HTR-8/SVneo (cell line): ENCODE measurements around the gene MICAL3.
A peak's percentile ranks its signal among the peaks of the same experiment; 100 is the strongest.

ENCODE experiments used
- DNase-seq: peaks from one replicate; pipeline ENCODE4 v3.0.0; 2011; ENCODE audit warnings: low spot score, mixed read lengths; ENCODE audit not compliant: insufficient read length
- FAIRE-seq: peaks from 2 replicates; lab custom pipeline; 2011; peaks lifted over from hg19 to GRCh38; lab: Jason Lieb, UNC

The MICAL3 gene

DNA sequence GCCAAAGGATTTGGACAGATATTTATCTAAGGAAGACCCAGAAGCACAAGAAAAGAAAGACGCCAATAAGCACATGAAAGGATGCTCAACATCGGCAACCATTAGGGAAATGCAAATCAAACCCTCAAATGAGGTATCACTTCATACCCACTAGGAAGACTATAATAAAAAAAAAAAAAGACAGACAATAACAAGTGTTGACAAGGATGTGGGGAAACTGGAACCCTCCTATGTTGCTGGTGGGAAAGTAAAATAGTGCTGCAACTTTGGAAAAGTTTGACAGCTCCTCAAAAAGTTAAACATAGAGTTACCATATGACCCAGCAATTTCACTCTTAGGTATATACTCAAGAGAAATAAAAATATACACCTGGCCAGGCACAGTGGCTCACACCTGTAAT is 47.0 kb downstream of the MICAL3 start:
- no peak for FAIRE-seq

DNA sequence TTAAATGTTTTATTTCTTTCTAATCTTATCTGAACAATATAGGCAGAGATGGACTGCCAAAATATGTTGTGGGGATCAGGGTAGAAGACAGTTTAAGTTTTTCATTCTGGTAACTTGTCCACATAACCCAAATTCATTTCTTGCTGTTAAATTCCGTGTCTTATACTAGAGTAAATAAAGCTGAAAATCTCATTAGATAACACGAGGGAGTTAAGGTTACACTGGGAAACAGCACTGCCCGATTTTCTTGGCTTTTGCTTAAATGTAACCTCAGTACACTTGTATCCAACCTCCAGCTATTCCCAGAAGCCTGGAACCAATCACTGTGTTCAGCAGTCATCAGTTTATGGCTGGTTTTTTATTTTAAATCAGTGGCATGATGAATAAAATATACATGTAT is 48.2 kb downstream of the MICAL3 start:
- DNase-seq = no peak
- FAIRE-seq = no peak

More for the DNA sequence above, 47.0 kb downstream of the MICAL3 start:
- no peak for DNase-seq

DNA sequence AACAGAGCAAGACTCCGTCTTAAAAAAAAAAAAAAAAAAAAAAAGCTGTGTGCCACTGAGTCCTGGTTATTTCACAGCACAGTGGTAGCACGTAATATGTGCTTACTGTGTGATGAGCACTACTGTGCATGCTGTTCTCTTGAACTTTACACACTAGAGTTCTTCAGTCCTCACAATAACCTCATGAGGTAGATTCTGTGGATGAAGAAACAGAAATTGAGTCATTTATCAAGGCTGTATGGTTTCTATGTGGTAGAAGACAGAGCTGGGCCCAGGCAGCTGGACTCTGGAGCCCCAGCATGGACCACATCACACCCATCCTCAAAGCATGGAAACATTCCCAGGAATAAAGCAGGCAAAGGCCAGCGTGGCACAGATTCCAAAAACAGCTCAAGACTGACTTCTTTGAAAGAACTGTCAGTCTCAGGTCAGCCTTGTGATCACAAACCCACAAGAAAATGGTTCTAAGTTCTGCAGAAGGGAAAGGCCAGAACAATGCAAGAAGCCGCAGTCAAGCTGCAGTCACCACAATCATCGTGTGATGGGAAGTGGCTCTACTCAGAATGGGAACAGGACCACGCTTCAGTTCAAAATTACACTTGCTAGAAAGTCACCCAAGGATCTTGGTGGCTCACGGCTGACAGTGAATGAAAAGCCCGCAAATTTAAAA is 49.5 kb downstream of the MICAL3 start:
- DNase-seq (no peak), FAIRE-seq (no peak)

DNA sequence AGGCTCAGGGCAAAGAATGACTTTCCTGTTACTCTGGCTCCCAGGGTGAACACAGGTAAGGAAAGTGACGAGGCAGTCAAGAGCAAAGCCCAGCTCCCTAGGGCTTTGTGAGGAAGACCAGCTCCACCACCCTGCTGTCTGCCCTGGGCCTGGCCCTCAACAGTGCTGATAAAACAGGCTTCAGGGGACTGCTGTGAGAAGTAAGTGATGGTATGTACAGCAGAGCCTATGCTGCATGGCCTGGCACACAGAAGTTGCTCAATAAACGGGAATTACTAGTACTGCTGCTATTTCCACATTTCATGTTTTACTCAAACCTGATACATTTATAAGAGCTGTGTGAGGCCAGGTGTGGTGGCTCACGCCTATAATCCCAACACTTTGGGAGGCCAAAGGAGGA is 50.3 kb downstream of the MICAL3 start:
- DNase-seq (no peak), FAIRE-seq (no peak)

DNA sequence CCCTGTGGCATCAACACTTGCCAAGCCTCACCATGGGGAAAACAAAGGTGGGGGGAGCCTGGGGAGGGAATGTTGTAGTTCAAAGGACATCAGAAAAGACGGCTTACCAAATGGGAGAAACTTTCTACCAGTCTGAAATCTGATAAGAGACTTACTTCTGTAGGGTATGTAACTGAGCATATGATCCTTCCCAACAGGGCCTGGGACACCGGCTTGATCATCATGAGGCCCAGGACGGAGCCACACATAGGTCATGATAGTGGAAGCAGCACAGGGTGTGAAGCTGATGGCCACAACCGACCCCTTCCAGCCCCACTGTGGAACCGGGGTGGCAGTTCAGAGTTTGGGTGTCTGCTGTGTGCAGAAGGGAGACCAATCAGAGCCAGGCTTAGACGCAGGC is 51.1 kb downstream of the MICAL3 start:
- DNase-seq = no peak
- no peak for FAIRE-seq

DNA sequence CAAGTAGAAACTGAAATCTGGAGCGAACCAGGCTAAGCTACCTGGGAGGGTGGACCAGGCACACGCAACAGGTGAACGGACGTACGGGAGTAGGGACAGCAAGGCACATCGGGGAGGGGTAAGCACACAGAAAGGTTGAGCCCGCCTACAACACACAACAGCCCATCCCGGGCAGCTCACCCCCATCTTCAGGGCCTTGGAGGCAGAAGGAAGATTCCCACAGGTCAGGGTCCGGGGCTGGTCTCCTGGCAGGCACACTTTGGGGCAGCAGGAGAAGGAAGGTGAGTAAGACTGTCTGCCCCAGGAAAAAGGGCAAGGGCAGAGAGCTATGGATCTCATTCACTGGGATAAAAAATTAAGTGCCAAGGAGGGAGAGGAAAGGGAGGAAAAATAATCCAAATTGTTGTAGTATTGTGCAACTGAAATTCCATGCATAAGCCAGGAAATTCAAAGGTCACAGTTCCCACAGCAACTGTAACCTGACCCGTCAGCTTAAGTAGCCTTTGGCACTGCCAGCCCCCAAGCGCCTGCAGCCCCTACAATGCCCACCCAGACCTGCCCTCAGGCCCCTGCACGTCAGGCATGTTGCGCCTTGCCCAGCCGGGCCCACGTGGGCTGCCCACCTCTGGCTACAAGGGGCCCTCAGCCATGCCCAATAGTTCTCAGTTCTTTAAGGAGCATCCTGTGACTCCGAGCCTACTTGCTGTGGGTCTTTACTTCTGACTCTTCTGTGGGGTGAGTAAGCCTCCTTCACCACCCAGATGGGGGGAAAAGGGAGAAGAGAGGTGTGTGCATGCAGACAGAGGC is 51.8 kb downstream of the MICAL3 start:
- FAIRE-seq (peak; percentile 74), DNase-seq (peak; percentile 79)

DNA sequence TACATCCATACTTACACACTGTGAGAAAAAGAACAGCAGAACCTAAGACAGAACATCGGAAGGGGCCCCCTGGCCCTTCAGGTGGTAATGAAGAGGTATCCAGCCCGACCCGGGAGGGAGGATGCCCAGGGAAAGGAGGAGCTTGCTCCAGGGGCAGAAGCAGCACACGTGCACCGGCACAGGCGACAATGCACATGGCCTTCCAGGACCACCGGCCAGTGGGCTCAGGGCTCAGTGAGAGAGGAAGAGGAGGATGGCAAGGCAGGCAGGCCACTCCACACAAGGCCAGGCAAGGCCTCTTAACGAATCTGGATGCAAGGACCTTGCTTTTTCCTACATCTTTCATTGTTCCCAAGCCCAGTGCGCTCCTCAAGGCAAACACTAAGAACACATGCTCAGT is 52.6 kb downstream of the MICAL3 start:
- no peak for FAIRE-seq
- DNase-seq = no peak

DNA sequence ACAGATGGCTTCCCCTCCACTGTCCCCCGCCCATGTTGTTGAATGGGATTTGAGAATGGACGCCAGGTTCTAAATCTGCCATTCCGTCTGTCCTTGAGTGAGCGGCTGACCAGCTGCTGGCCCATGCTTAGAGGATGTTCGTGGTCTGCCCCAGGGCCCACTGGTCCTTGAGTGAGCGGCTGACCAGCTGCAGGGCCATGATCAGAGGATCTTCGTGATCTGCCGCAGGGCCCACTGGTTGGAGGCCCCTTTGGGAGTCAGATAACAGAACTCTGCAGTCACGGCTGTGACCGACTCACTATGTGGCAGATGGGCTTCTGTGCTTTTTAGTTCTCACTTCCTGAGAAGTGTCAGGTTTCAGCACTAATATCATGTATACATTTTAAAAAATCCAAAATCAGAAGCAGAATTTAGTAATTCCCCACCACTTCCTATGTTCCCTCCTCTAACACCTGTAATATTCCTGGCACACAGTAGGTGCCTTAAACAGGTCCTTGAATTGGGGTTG is 54.1 kb downstream of the MICAL3 start:
- FAIRE-seq (no peak), DNase-seq (peak; percentile 39)

DNA sequence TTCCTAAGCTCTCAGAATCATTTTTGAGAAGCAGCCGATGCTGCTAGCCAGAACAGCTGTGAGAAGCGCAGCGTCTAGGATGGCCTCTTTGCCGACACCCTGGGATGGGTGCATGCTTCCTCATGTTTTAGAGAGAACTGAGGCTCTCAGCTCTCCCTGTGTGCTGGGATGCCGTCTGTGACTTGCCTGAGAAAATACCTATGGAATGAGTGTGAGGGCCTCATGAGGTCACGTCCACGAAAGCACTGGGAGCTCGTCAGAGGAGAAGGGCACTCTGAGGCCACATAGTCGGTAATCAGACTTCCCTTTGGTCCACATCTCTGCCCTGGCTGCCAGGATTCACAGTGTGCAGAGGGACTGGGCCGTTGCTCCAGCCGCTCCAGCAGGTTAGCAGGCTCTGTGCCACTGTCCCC is 54.7 kb downstream of the MICAL3 start:
- DNase-seq = peak; percentile 73
- no peak for FAIRE-seq

DNA sequence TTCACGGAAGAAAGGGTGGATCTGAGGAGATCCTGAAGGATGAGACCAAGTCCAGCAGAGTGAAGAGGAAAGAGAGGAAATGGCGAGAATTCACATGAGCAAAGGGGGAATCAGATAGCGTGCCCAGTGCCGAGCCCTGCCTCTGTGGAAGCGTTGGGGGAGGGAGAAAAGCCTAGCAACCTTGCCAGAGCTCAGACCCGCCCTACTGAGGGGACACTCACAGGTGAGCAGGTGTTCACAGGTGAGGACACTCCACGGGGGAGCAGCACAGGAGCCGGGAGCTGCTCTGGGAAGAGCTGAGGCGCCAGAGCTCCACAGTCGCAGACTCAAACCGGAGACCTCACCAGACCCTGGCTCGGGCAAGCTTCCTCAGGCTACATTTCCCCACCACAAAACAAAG is 56.2 kb downstream of the MICAL3 start:
- DNase-seq (no peak), FAIRE-seq (no peak)

DNA sequence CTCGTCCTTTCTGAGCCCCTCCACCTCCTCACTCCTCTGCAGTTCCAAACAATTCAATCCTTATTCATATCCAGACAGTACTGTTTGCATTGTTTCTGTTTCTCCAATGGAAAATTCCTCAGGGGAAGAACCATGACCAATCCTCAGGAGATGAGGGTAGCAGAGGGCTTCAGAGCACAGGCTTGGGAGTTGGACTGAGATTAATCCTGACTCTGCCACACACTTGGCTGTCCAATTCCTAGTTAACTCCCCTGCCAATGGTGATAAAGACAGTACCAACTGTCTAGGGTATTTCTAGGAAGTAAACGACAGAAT is 58.0 kb downstream of the MICAL3 start:
- FAIRE-seq = no peak

DNA sequence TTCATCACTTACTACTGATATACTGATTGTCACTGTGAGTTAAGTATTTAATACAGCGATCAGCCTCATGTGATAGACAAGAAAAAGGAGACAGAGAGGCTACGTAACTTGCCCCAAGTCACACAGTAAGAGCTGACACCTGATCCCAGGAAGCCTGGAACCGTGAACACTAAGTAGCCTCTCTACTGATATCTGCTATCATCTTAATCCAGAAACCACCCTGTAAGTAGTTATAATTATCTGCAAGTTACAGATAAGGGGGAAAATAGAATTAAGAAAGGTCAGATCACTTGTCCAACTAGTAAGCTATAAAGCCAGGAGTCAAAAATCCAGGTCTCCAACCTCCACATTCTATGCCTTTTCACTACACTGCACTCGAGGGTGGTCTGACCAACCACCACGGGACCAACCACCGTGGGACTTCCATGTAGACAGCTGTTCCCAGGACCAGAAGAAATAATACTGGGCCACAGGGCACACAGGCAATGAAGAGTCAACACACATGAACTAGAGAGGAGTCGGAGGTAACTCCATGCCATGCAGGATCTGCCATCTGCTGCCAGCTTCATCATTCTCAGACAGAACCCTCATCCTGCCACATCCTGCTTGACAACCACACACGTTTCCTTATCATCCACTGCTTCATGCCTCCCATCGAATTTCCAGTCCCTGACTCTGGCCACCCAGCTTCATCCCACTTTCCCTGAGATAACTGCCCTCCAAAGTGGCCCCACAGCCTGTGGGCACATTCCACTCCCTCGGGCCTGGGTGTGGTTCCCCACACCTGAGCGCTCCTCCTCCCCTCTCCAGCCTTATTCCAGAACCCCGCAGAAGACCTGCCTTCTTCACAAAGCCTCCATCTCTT is 58.6 kb downstream of the MICAL3 start:
- DNase-seq (no peak), FAIRE-seq (no peak)

More for the DNA sequence above, 58.0 kb downstream of the MICAL3 start:
- DNase-seq = no peak

DNA sequence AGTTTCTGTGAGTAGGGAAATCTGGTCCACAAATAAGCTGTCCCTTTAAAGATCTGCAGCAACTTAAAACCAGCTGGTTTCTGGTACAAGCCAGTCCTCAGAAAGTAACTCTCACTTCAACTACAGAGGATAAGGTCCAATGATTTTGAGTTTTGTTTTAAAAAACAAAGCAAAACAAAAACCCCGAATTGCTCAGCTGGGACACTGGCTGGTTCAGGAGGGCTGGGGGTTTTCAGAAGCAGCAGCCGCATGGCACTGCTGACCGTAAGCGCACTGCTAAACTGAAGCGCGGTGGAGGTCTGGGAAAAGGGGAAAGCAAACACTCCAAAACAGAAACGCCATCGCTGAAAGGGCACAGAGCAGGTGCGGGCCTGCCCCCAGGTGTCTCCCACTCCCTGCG is 59.7 kb downstream of the MICAL3 start:
- DNase-seq (no peak), FAIRE-seq (no peak)

DNA sequence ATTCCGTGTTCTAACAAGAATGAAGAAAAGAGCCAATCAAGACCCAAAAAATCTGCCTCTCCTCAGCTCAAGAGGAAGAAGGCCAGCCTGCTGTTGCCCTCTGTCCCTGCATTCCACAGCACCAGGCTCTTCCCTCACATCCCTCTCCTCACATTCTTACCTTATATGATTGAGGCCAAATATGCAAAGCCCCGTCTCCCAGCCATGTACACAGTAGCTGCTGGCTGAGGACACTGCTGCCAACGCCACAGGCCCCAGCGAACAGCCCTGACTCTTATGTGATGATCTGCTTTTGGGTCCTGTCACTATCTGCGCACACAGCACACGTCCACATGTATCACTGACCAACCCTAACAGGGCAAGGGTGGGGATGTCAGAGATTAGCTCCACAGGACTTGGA is 60.2 kb downstream of the MICAL3 start:
- FAIRE-seq (no peak), DNase-seq (no peak)

DNA sequence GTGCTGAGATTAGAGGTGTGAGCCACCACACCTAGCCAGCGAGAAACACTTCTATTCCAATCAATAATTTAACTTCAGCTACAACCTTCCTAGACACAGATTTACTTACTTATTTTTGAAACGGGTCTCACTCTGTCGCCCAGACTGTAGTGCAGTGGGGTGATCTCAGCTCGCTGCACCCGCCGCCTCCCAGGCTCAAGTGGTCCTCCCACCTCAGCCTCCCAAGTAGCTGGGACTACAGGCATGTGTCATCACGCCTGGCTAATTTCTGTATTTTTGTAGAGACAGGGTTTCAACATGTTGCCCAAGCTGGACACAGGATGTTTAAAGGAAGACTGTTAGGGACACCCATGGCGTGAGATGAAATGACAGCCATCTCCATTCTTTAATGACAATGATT is 61.3 kb downstream of the MICAL3 start:
- DNase-seq = no peak
- FAIRE-seq = no peak

DNA sequence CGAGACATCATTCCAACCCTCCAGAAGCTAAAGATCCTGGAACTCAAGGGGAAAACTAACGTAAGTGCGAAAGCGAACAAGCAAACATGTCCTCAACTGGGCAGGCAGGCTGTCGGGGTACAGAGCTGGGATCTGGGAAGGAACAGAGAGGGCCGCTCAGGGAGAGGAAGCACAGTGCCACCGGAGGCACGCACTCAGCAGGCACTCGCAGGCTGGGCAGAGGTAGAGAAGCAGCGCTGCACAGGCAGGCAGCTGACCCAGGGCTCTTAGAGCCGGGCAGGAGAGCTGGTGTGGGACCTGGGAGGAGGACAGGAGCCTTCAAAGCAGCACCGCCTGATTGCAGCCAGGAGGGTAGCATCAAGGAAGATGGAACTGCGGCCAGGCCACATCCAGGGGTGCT is 62.2 kb downstream of the MICAL3 start:
- FAIRE-seq (no peak), DNase-seq (no peak)

DNA sequence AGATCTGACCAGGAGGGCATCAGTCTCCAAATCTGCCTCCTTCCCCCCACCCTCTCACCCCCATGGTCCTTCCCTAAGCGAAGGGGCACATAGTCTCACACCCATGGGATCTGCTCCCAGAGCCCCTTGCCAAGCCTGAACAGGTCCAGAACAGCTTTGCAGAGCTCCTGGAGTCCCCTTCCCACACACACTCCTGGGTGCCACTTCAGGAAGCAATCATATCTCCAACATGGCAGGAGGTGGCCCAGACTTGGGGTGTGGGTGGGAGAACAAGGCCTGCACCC is 63.0 kb downstream of the MICAL3 start:
- no peak for DNase-seq
- no peak for FAIRE-seq

DNA sequence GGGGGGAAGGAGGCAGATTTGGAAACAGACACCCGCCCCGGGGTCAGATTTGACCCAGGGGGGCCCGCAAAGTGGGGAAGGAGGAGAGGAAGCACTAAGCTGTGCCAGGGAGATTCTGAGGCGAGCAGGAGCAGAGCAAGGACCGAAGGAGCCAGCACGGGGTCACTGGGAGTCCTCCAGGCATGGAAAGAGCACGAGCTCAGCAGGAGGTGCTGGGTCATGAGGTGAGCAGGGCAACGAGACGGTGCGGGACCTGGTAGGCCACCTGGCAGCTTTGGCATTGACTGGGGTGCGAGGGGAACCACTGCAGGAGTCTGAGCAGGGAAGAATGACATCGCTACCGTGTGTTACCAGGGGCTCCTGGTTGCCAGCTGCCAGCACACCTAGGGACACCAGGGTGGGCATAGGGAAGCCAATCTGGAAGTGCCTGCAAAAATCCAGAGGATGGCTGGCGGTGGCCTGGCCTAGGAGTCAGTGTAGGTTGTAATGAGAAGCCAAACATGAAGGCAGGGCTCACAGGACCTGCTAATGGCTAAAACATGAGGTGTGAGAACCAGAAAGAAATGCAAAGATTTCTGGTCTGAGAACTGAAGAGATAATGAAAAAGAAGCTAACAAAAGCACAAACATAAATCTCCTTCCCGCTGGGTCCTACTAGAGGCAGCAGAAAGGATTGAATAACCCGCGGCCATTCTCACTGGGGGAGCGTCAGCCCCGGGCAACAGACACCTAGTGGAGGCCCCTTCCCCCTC is 63.5 kb downstream of the MICAL3 start:
- FAIRE-seq = no peak
- no peak for DNase-seq

DNA sequence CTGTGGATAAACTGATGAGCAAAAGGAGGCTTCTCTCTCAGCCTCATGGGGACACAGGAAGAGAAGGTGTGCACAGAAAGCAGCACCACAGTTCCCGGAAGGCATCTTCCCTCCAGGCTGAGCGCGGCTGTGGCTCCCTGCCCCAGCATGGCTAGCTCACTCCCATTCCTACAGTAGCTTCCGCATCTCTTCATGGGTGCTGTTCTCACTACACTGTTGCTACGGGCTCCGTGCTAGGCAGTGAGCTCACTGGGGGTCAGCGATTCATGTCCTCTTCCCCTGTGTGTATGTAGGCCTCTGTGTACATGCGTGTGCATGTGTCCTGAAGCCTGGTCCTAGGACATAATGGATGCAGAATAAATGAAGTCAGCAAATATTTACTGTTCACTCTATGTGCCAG is 64.3 kb downstream of the MICAL3 start:
- FAIRE-seq (no peak), DNase-seq (no peak)

DNA sequence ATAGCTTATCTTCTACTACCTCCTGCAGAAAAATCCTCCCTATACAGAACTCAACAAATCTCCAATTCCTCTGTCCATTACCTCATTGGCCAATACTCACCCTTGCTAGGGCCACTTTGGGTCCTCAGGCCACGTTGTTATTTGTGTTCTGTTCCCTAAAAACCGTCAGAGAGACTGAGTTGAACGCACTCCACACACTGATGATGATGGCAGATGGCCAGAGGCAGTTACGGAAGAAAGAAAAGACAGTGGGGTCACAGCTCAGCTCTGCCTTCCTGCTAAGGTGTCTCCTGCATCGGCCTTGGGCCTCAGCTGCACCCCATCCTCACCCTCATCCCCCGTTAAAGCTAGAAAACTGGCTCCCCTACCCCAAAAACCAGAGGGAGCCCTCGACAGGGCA is 66.2 kb downstream of the MICAL3 start:
- no peak for DNase-seq
- FAIRE-seq = no peak
